ENCODE measurements around the gene ZBTB7C. TPM values are rescaled to one million over a fixed set of nuclear protein-coding genes. Genes with fewer than 3 reads are reported as not detected.

The ZBTB7C gene
- polyA plus RNA-seq, 1 of the 3 experiments (the other 2 are of a cell fraction): 0.05 TPM

GRCh38 chr18:48079885-48080284 lies 329.3 kb downstream of the ZBTB7C start:
- no peaks in the 10 kb centered on the region for H3K27me3 ChIP-seq (ENCODE audit: insufficient read depth)
- no peak overlapping the region for H3K4me3 ChIP-seq (ENCODE audit: low read depth in 2 of 2, low read length in 1 of 2)
- peak overlapping the region in 1 of 2 experiments; percentile 61; a peak in 1 of 4 replicates for H3K27ac ChIP-seq (ENCODE audit: low read depth in 2 of 2, low read length in 1 of 2)
- ChIA-PET POLR2A (no interaction called here), CTCF (interaction anchor here (1.0 to 1.4 kb wide), 4 partner anchors 20 to 365 kb away, joined by 3 to 4 read pairs (median 4); no protein-coding TSS in a partner anchor)
- H3K9ac ChIP-seq: no peak overlapping the region
- no peak overlapping the region for H3K4me2 ChIP-seq
- H3K36me3 ChIP-seq (replicated peaks in 1 of 2; ENCODE audit: control insufficient read depth in 1 of 2, insufficient read depth in 2 of 2, low read length in 1 of 2): no peaks in the 10 kb centered on the region
- DNase-seq: no peak
- H4K20me1 ChIP-seq (ENCODE audit: insufficient read depth): no peaks in the 10 kb centered on the region
- no peaks in the 10 kb centered on the region for H3K79me2 ChIP-seq (ENCODE audit: insufficient read depth)
- TF ChIP-seq ZBTB33 (IDR thresholded peaks at IDR 0.05; ENCODE audit: borderline replicate concordance, low read depth): no peak
- peaks cover 0 to 37% of the 10 kb centered on the region in 2 experiments; a peak in 1 of 4 replicates for H3K4me1 ChIP-seq (ENCODE audit: control insufficient read depth in 1 of 2, insufficient read depth in 2 of 2, low read depth in 1 of 2, low read length in 1 of 2)
- H3K9me2 ChIP-seq: no peaks in the 10 kb centered on the region
- H3F3A ChIP-seq (replicated peaks; ENCODE audit: insufficient read depth): no peaks in the 10 kb centered on the region
- no peak overlapping the region for H2AFZ ChIP-seq (ENCODE audit: low read depth)
- 83% methylated on average over 2 of the region's 5 CpGs for WGBS (ENCODE audit: low lambda C conversion rate)
- H3K9me3 ChIP-seq: no peaks in the 10 kb centered on the region

GRCh38 chr18:48078448-48078847 lies 330.7 kb downstream of the ZBTB7C start:
- H3K9ac ChIP-seq: no peak overlapping the region
- ChIA-PET POLR2A (no interaction called here), CTCF (no interaction called here)
- H3K9me3 ChIP-seq: no peaks in the 10 kb centered on the region
- no peak overlapping the region for H3K4me3 ChIP-seq (ENCODE audit: low read depth in 2 of 2, low read length in 1 of 2)
- no peak overlapping the region for H2AFZ ChIP-seq (ENCODE audit: low read depth)
- DNase-seq: no peak
- no peaks in the 10 kb centered on the region for H3K9me2 ChIP-seq
- TF ChIP-seq FOXJ3 (CRISPR knock-in tag; IDR thresholded peaks at IDR 0.05): no peak
- no peak for TF ChIP-seq MAX (IDR thresholded peaks at IDR 0.05; ENCODE audit: low read depth)
- no peak for TF ChIP-seq SMC3 (IDR thresholded peaks at IDR 0.05; ENCODE audit: low read depth, low read length)
- TF ChIP-seq NRF1 (IDR thresholded peaks at IDR 0.05; ENCODE audit: low read depth, low read length): no peak
- no peak for TF ChIP-seq TAF1 (IDR thresholded peaks at IDR 0.05; ENCODE audit: borderline replicate concordance, low read depth, low read length)
- no peak for TF ChIP-seq YY1 (IDR thresholded peaks at IDR 0.05; ENCODE audit: low read depth)
- TF ChIP-seq IRF3 (IDR thresholded peaks at IDR 0.05; ENCODE audit: low read depth, low read length): no peak
- TF ChIP-seq RAD21 (IDR thresholded peaks at IDR 0.05; ENCODE audit: low read length): no peak
- no peak for TF ChIP-seq RFX5 (IDR thresholded peaks at IDR 0.05; ENCODE audit: low read length)
- TF ChIP-seq CHD2 (IDR thresholded peaks at IDR 0.05; ENCODE audit: low read length, partially characterized antibody): no peak
- TF ChIP-seq FOXM1 (IDR thresholded peaks at IDR 0.05; ENCODE audit: low read depth): no peak
- TF ChIP-seq NFIC (IDR thresholded peaks at IDR 0.05; ENCODE audit: borderline replicate concordance): no peak
- TF ChIP-seq MXI1 (IDR thresholded peaks at IDR 0.05; ENCODE audit: low read depth, low read length): no peak
- TF ChIP-seq USF1 (IDR thresholded peaks at IDR 0.05; ENCODE audit: borderline replicate concordance, low read depth): no peak
- no peak for TF ChIP-seq POLR2AphosphoS5 (IDR thresholded peaks at IDR 0.05; ENCODE audit: low read depth, low read length)
- TF ChIP-seq CTCF (IDR thresholded peaks at IDR 0.05): no peak
- TF ChIP-seq RCOR1 (IDR thresholded peaks at IDR 0.05; ENCODE audit: low read length): no peak
- no peak for TF ChIP-seq TEAD4 (IDR thresholded peaks at IDR 0.05; ENCODE audit: borderline replicate concordance, insufficient read depth)
- no peak for TF ChIP-seq MEF2A (IDR thresholded peaks at IDR 0.05; ENCODE audit: borderline replicate concordance, low read depth)
- no peak for TF ChIP-seq TCF12 (IDR thresholded peaks at IDR 0.05)
- H3K36me3 ChIP-seq (replicated peaks in 1 of 2; ENCODE audit: control insufficient read depth in 1 of 2, insufficient read depth in 2 of 2, low read length in 1 of 2): no peaks in the 10 kb centered on the region
- H3K4me1 ChIP-seq (ENCODE audit: control insufficient read depth in 1 of 2, insufficient read depth in 2 of 2, low read depth in 1 of 2, low read length in 1 of 2): peaks cover 0 to 44% of the 10 kb centered on the region in 2 experiments; a peak in 2 of 4 replicates
- no peaks in the 10 kb centered on the region for H3F3A ChIP-seq (replicated peaks; ENCODE audit: insufficient read depth)
- 82% methylated on average over 4 of the region's 4 CpGs for WGBS (ENCODE audit: low lambda C conversion rate)
- H3K79me2 ChIP-seq (ENCODE audit: insufficient read depth): no peaks in the 10 kb centered on the region
- H3K27me3 ChIP-seq (ENCODE audit: insufficient read depth): no peaks in the 10 kb centered on the region
- H3K27ac ChIP-seq (ENCODE audit: low read depth in 2 of 2, low read length in 1 of 2): no peak overlapping the region
- H3K4me2 ChIP-seq: no peak overlapping the region
- H4K20me1 ChIP-seq (ENCODE audit: insufficient read depth): no peaks in the 10 kb centered on the region

All from SK-N-SH (cell line).